ENCODE measurements around the gene GM2A.
"Not testable (repeated sequence)": the region's sequence is repeated elsewhere in the genome, so short reads cannot be mapped to it uniquely, and the experiment has no call there.

Gene GM2A

DNA sequence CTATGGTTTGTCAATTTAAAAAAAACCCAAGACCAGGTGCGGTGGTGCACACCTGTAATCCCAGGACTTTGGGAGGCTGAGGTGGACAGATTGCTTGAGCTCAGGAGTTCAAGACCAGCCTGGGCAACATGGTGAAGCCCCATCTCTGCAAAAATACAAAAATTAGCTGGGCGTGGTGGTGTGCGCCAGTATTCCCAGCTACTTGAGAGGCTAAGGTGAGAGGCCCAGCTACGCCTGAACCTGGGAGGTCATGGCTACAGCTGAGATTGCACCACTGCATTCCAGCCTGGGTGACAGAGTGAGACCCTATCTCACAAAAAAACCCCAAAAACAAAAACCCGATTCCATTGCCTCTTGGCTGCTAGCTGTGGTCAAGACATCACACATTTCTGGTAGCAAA, 2.0 kb downstream of the GM2A start:
- not testable (repeated sequence) for H2BK5ac ChIP-seq (ENCODE audit: low read depth, low read length, poor library complexity, severe bottlenecking); H3K4me3 ChIP-seq (ENCODE audit: insufficient read depth in 1 of 2, low read depth in 1 of 2, low read length in 2 of 2); H3K27me3 ChIP-seq (ENCODE audit: control insufficient read depth in 1 of 2, insufficient read depth in 1 of 2, low read length in 2 of 2); H3K9me3 ChIP-seq (ENCODE audit: control insufficient read depth, low read length); H2AFZ ChIP-seq (ENCODE audit: low read depth, low read length); H3K23ac ChIP-seq (ENCODE audit: low read length in 2 of 2); H3K36me3 ChIP-seq (ENCODE audit: control insufficient read depth in 1 of 2, insufficient read depth in 2 of 2, low read depth in 1 of 2, low read length in 2 of 2); DNase-seq; H3K18ac ChIP-seq (ENCODE audit: low read depth in 1 of 2, low read length in 2 of 2); H3K14ac ChIP-seq (ENCODE audit: low read length in 2 of 2); H3K27ac ChIP-seq (ENCODE audit: low read length, poor library complexity, severe bottlenecking); H3K9ac ChIP-seq (ENCODE audit: low read length); H3K4me1 ChIP-seq (ENCODE audit: control insufficient read depth, insufficient read depth, low read depth, low read length); H2BK12ac ChIP-seq (ENCODE audit: low read length in 2 of 2); H4K8ac ChIP-seq (ENCODE audit: low read length); H3K4me2 ChIP-seq (ENCODE audit: low read length, poor library complexity, severe bottlenecking); H3K4ac ChIP-seq (ENCODE audit: low read depth in 1 of 2, low read length in 2 of 2); H4K91ac ChIP-seq (ENCODE audit: low read length); H2BK15ac ChIP-seq (ENCODE audit: low read depth, poor library complexity, severe bottlenecking); H2AK5ac ChIP-seq (ENCODE audit: low read length, severe bottlenecking); H2BK120ac ChIP-seq (ENCODE audit: low read depth, low read length)
- 97% methylated on average over 4 of the region's 5 CpGs for WGBS
- peaks cover 35% of the 10 kb centered on the region for H3K79me1 ChIP-seq (replicated peaks; ENCODE audit: low read length, poor library complexity, severe bottlenecking)

DNA sequence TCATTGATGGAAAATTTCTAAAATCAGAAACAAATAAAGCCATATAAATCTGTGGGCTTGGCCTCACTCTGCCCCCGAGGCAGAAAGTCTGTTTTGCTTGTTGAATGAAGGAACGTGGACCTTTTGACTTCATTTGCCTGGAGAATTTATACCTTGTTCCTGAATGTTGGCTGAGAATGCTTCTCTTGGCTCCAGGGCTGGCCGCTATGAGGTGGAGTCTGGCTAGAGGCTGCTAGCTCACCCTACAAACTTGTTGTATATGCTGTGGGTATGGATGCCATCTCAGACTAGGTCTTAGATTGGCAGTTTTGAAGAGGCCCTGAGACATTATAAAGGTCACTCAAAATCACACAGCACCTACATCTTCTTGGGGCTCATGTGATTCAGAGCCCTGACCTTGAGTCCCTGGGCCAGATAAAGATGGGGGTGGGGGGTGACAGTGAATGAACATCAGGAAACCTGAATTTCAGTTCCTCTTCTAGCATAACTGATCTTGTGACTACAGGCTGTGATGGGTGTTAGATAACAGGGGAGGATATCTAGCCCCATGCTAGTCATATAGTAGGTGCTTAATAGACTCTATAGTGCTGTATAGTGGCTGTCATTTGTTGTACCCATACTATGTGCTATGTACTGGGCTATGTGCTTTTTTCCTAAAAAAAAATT, 2.8 kb downstream of the GM2A start:
- Histone ChIP-seq H2BK12ac (ENCODE audit: low read length in 2 of 2) (no peak overlapping the region), H3K79me1 (replicated peaks; ENCODE audit: low read length, poor library complexity, severe bottlenecking) (peaks cover 35% of the 10 kb centered on the region), H3K36me3 (ENCODE audit: control insufficient read depth in 1 of 2, insufficient read depth in 2 of 2, low read depth in 1 of 2, low read length in 2 of 2) (peaks cover 0 to 9% of the 10 kb centered on the region in 2 experiments), H2BK120ac (ENCODE audit: low read depth, low read length) (no peak overlapping the region), H3K9ac (ENCODE audit: low read length) (no peak overlapping the region), H2AK5ac (ENCODE audit: low read length, severe bottlenecking) (no peak overlapping the region), H3K9me3 (ENCODE audit: control insufficient read depth, low read length) (no peaks in the 10 kb centered on the region), H4K91ac (ENCODE audit: low read length) (no peak overlapping the region), H3K4me2 (ENCODE audit: low read length, poor library complexity, severe bottlenecking) (no peak overlapping the region), H2AFZ (ENCODE audit: low read depth, low read length) (no peak overlapping the region), H3K23ac (ENCODE audit: low read length in 2 of 2) (no peak overlapping the region), H3K4me1 (ENCODE audit: control insufficient read depth, insufficient read depth, low read depth, low read length) (peaks cover 7% of the 10 kb centered on the region), H3K14ac (ENCODE audit: low read length in 2 of 2) (no peak overlapping the region), H3K27me3 (ENCODE audit: control insufficient read depth in 1 of 2, insufficient read depth in 1 of 2, low read length in 2 of 2) (no peaks in the 10 kb centered on the region), H3K4me3 (ENCODE audit: insufficient read depth in 1 of 2, low read depth in 1 of 2, low read length in 2 of 2) (no peak overlapping the region), H3K4ac (ENCODE audit: low read depth in 1 of 2, low read length in 2 of 2) (no peak overlapping the region), H4K8ac (ENCODE audit: low read length) (no peak overlapping the region), H2BK5ac (ENCODE audit: low read depth, low read length, poor library complexity, severe bottlenecking) (no peak overlapping the region), H3K27ac (ENCODE audit: low read length, poor library complexity, severe bottlenecking) (no peak overlapping the region), H3K18ac (ENCODE audit: low read depth in 1 of 2, low read length in 2 of 2) (no peak overlapping the region), H2BK15ac (ENCODE audit: low read depth, poor library complexity, severe bottlenecking) (no peak overlapping the region)
- no peak for DNase-seq
- 96% methylated on average over 3 of the region's 3 CpGs for WGBS

DNA sequence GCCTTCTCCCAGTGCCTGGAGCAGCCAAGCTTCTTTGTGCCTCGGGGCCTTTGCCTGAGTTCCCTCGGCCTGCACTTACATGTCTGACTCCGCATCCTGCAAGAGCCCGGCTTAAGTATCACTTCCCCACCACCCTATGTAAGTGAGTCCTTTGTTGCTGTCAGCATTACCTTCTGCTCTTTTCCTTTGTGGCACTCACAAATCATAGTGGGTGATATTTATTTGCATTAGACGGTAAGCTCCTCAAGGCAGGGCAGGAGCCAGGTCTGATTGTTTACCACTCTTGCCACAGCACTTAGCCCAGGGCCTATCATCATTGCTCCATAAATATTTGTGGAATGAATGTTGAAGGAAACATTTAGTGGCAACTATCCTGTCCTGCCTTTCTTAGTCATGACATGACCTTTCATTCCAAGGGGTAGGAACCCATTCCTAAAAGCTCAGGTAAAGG, 4.8 kb downstream of the GM2A start:
- Histone ChIP-seq H4K91ac (ENCODE audit: low read length) (no peak overlapping the region), H3K18ac (ENCODE audit: low read depth in 1 of 2, low read length in 2 of 2) (no peak overlapping the region), H3K9ac (ENCODE audit: low read length) (no peak overlapping the region), H3K4me2 (ENCODE audit: low read length, poor library complexity, severe bottlenecking) (no peak overlapping the region), H3K4ac (ENCODE audit: low read depth in 1 of 2, low read length in 2 of 2) (no peak overlapping the region), H3K9me3 (ENCODE audit: control insufficient read depth, low read length) (no peaks in the 10 kb centered on the region), H2BK12ac (ENCODE audit: low read length in 2 of 2) (peak overlapping the region in 1 of 2 experiments; percentile 34), H3K4me3 (ENCODE audit: insufficient read depth in 1 of 2, low read depth in 1 of 2, low read length in 2 of 2) (no peak overlapping the region), H2BK120ac (ENCODE audit: low read depth, low read length) (no peak overlapping the region), H2AFZ (ENCODE audit: low read depth, low read length) (no peak overlapping the region), H4K8ac (ENCODE audit: low read length) (no peak overlapping the region), H3K79me1 (replicated peaks; ENCODE audit: low read length, poor library complexity, severe bottlenecking) (peaks cover 36% of the 10 kb centered on the region), H3K23ac (ENCODE audit: low read length in 2 of 2) (no peak overlapping the region), H3K36me3 (ENCODE audit: control insufficient read depth in 1 of 2, insufficient read depth in 2 of 2, low read depth in 1 of 2, low read length in 2 of 2) (peaks cover 0 to 17% of the 10 kb centered on the region in 2 experiments), H3K27me3 (ENCODE audit: control insufficient read depth in 1 of 2, insufficient read depth in 1 of 2, low read length in 2 of 2) (no peaks in the 10 kb centered on the region), H3K14ac (ENCODE audit: low read length in 2 of 2) (no peak overlapping the region), H2AK5ac (ENCODE audit: low read length, severe bottlenecking) (no peak overlapping the region), H3K27ac (ENCODE audit: low read length, poor library complexity, severe bottlenecking) (no peak overlapping the region), H2BK15ac (ENCODE audit: low read depth, poor library complexity, severe bottlenecking) (no peak overlapping the region), H3K4me1 (ENCODE audit: control insufficient read depth, insufficient read depth, low read depth, low read length) (peaks cover 7% of the 10 kb centered on the region), H2BK5ac (ENCODE audit: low read depth, low read length, poor library complexity, severe bottlenecking) (no peak overlapping the region)
- peak; percentile 61 for DNase-seq
- 91% methylated on average over 4 of the region's 5 CpGs for WGBS

DNA sequence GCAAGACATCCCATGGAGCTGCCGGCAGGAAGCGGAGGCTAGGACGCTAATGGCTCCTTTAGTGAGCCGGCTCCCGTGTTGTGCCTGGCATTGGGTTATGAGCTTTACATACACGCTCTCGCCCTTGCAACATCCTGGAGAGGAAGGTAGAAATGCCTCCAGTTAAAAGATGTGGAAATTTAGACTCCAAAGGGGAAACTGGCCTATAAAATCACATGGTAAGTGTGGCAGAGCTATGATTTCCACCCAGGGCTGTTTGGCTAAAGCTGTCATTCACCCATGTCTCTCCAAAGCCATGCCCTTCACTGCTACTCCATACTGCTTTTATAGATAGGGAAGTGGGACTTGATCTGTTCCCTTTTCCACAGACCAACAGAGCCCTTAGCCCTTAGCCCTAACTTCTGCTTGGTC, 5.2 kb downstream of the GM2A start:
- H3K4me2 ChIP-seq (ENCODE audit: low read length, poor library complexity, severe bottlenecking): no peak overlapping the region
- no peak overlapping the region for H3K14ac ChIP-seq (ENCODE audit: low read length in 2 of 2)
- 91% methylated on average over 7 of the region's 7 CpGs for WGBS
- H2AFZ ChIP-seq (ENCODE audit: low read depth, low read length): no peak overlapping the region
- H3K79me1 ChIP-seq (replicated peaks; ENCODE audit: low read length, poor library complexity, severe bottlenecking): peaks cover 36% of the 10 kb centered on the region
- H2BK5ac ChIP-seq (ENCODE audit: low read depth, low read length, poor library complexity, severe bottlenecking): no peak overlapping the region
- H3K4ac ChIP-seq (ENCODE audit: low read depth in 1 of 2, low read length in 2 of 2): no peak overlapping the region
- peaks cover 7% of the 10 kb centered on the region for H3K4me1 ChIP-seq (ENCODE audit: control insufficient read depth, insufficient read depth, low read depth, low read length)
- H3K4me3 ChIP-seq (ENCODE audit: insufficient read depth in 1 of 2, low read depth in 1 of 2, low read length in 2 of 2): no peak overlapping the region
- H4K8ac ChIP-seq (ENCODE audit: low read length): no peak overlapping the region
- no peak overlapping the region for H2BK12ac ChIP-seq (ENCODE audit: low read length in 2 of 2)
- no peak overlapping the region for H3K27ac ChIP-seq (ENCODE audit: low read length, poor library complexity, severe bottlenecking)
- H3K9me3 ChIP-seq (ENCODE audit: control insufficient read depth, low read length): no peaks in the 10 kb centered on the region
- no peaks in the 10 kb centered on the region for H3K27me3 ChIP-seq (ENCODE audit: control insufficient read depth in 1 of 2, insufficient read depth in 1 of 2, low read length in 2 of 2)
- no peak overlapping the region for H2BK120ac ChIP-seq (ENCODE audit: low read depth, low read length)
- no peak for DNase-seq
- H2AK5ac ChIP-seq (ENCODE audit: low read length, severe bottlenecking): no peak overlapping the region
- no peak overlapping the region for H3K18ac ChIP-seq (ENCODE audit: low read depth in 1 of 2, low read length in 2 of 2)
- H3K36me3 ChIP-seq (ENCODE audit: control insufficient read depth in 1 of 2, insufficient read depth in 2 of 2, low read depth in 1 of 2, low read length in 2 of 2): peaks cover 0 to 18% of the 10 kb centered on the region in 2 experiments
- no peak overlapping the region for H3K9ac ChIP-seq (ENCODE audit: low read length)
- no peak overlapping the region for H2BK15ac ChIP-seq (ENCODE audit: low read depth, poor library complexity, severe bottlenecking)
- no peak overlapping the region for H3K23ac ChIP-seq (ENCODE audit: low read length in 2 of 2)
- no peak overlapping the region for H4K91ac ChIP-seq (ENCODE audit: low read length)

Measured in mesenchymal stem cell (in vitro differentiated cells and primary cell).